H9 (cell line): Measurements from ENCODE around the gene SOCS4. TPM values are rescaled to one million over a fixed set of nuclear protein-coding genes. Genes with fewer than 3 reads are reported as not detected.

ENCODE experiments used
- DNase-seq: peaks from one replicate; pipeline ENCODE4 v3.0.0-alpha.2; 2017
- H2AFZ ChIP-seq: one replicate; pipeline ENCODE4 v1.6.1; 2013; ENCODE audit warnings: mild to moderate bottlenecking, low read length, control low read depth, moderate library complexity
- H2AK5ac ChIP-seq: 2 replicates; pipeline ENCODE4 v1.6.1; 2013; ENCODE audit warnings: low read length, control low read depth, mixed read lengths; ENCODE audit not compliant: insufficient read length
- H2BK120ac ChIP-seq: one replicate; pipeline ENCODE4 v1.6.1; 2013; ENCODE audit warnings: low read depth, mild to moderate bottlenecking, low read length, control low read depth, inconsistent platforms; ENCODE audit not compliant: poor library complexity, severe bottlenecking
- H2BK12ac ChIP-seq: 2 replicates; pipeline ENCODE4 v1.6.1; 2013; ENCODE audit warnings: low read length, control low read depth, mixed read lengths, low read depth; ENCODE audit not compliant: insufficient read length
- H2BK15ac ChIP-seq: 2 replicates; pipeline ENCODE4 v1.6.1; 2013; ENCODE audit warnings: low read depth, low read length, control low read depth
- H2BK20ac ChIP-seq: one replicate; pipeline ENCODE4 v1.6.1; 2013; ENCODE audit warnings: low read depth, mild to moderate bottlenecking, low read length, control low read depth, inconsistent platforms; ENCODE audit not compliant: poor library complexity, severe bottlenecking
- H2BK5ac ChIP-seq: 2 replicates; pipeline ENCODE4 v1.6.1; 2013; ENCODE audit warnings: low read length, control low read depth, mixed read lengths; ENCODE audit not compliant: insufficient read length
- H3K14ac ChIP-seq: 2 replicates; pipeline ENCODE4 v1.6.1; 2013; ENCODE audit warnings: low read length, control low read depth; ENCODE audit not compliant: insufficient read depth
- H3K18ac ChIP-seq: 2 replicates; pipeline ENCODE4 v1.6.1; 2013; ENCODE audit warnings: low read depth, mild to moderate bottlenecking, mixed read lengths, low read length, control low read depth; ENCODE audit not compliant: insufficient read length
- H3K23ac ChIP-seq: 2 replicates; pipeline ENCODE4 v1.6.1; 2013; ENCODE audit warnings: low read length, control low read depth, mixed read lengths, low read depth; ENCODE audit not compliant: insufficient read length
- H3K23me2 ChIP-seq: 2 replicates; pipeline ENCODE4 v1.6.1; 2013; ENCODE audit warnings: low read depth, mild to moderate bottlenecking, mixed read lengths, low read length, control low read depth; ENCODE audit not compliant: insufficient read length, poor library complexity, severe bottlenecking
- H3K27ac ChIP-seq: 2 replicates; pipeline ENCODE4 v1.5.1; 2013; ENCODE audit warnings: low read length, control low read depth, mixed read lengths, low read depth; ENCODE audit not compliant: insufficient read length
- H3K27me3 ChIP-seq: 2 replicates; pipeline ENCODE4 v1.6.1; 2013; ENCODE audit warnings: low read length, control low read depth, inconsistent platforms; ENCODE audit not compliant: insufficient read depth
- H3K4ac ChIP-seq: 2 replicates; pipeline ENCODE4 v1.6.1; 2013; ENCODE audit warnings: low read depth, mild to moderate bottlenecking, control low read depth, inconsistent platforms, low read length, moderate library complexity
- H3K4me1 ChIP-seq: 2 replicates; pipeline ENCODE4 v1.6.1; 2013; ENCODE audit warnings: low read length, control low read depth, inconsistent platforms; ENCODE audit not compliant: insufficient read depth
- H3K4me2 ChIP-seq: 2 replicates; pipeline ENCODE4 v1.6.1; 2013; ENCODE audit warnings: low read length, control low read depth, mixed read lengths; ENCODE audit not compliant: insufficient read length, insufficient read depth
- H3K56ac ChIP-seq: 2 replicates; pipeline ENCODE4 v1.6.1; 2013; ENCODE audit warnings: low read depth, mild to moderate bottlenecking, mixed read lengths, low read length, control low read depth; ENCODE audit not compliant: insufficient read length
- H3K79me1 ChIP-seq: 2 replicates; pipeline ENCODE4 v1.6.1; 2013; ENCODE audit warnings: low read depth, mild to moderate bottlenecking, moderate library complexity, low read length, control low read depth, inconsistent platforms; ENCODE audit not compliant: insufficient read depth, poor library complexity, severe bottlenecking
- H3K79me2 ChIP-seq: 2 replicates; pipeline ENCODE4 v1.6.1; 2013; ENCODE audit warnings: low read length, control low read depth, inconsistent platforms; ENCODE audit not compliant: insufficient read depth
- H3K9ac ChIP-seq: 2 replicates; pipeline ENCODE4 v1.6.1; 2013; ENCODE audit warnings: low read length, control low read depth, mixed read lengths; ENCODE audit not compliant: insufficient read length; ENCODE audit errors: extremely low read depth
- H3K9me3 ChIP-seq: one replicate; pipeline ENCODE4 v1.6.1; 2013; ENCODE audit warnings: low read depth, low read length, inconsistent platforms; ENCODE audit not compliant: control insufficient read depth
- H3T11ph ChIP-seq: one replicate; pipeline ENCODE4 v1.6.1; 2013; ENCODE audit warnings: mild to moderate bottlenecking, low read length, control low read depth, inconsistent platforms
- H4K20me1 ChIP-seq: one replicate; pipeline ENCODE4 v1.6.1; 2013; ENCODE audit not compliant: control insufficient read depth, insufficient read length, insufficient read depth
- H4K5ac ChIP-seq: 2 replicates; pipeline ENCODE4 v1.6.1; 2013; ENCODE audit warnings: low read depth, mild to moderate bottlenecking, mixed read lengths, low read length, control low read depth; ENCODE audit not compliant: insufficient read length
- H4K8ac ChIP-seq: replicated peaks from 2 replicates; pipeline ENCODE4 v1.6.1; 2013; ENCODE audit warnings: low read length, control low read depth, mixed read lengths, low read depth; ENCODE audit not compliant: insufficient read length
- H4K91ac ChIP-seq: 2 replicates; pipeline ENCODE4 v1.6.1; 2013; ENCODE audit warnings: low read depth, mild to moderate bottlenecking, moderate library complexity, mixed read lengths, low read length, control low read depth; ENCODE audit not compliant: insufficient read length
- H3K27ac Mint-ChIP-seq, 3 experiments: 2 replicates in 2 of 3; 3 replicates in 1 of 3; pipeline ENCODE4 v1.8.0; 2020 to 2021; ENCODE audit warnings: mixed read lengths in 3 of 3, mild to moderate bottlenecking in 1 of 3, moderate library complexity in 1 of 3
- H3K27me3 Mint-ChIP-seq: 2 replicates; pipeline ENCODE4 v1.8.0; 2021; ENCODE audit warnings: low read depth, mild to moderate bottlenecking, moderate library complexity, mixed read lengths
- H3K36me3 Mint-ChIP-seq, 3 experiments: 2 replicates in 2 of 3; 3 replicates in 1 of 3; pipeline ENCODE4 v1.8.0; 2020 to 2021; ENCODE audit warnings: low read depth in 3 of 3, mixed read lengths in 3 of 3; ENCODE audit not compliant: insufficient read depth in 1 of 3
- H3K4me1 Mint-ChIP-seq, 2 experiments: 2 replicates each; pipeline ENCODE4 v1.8.0; 2020; ENCODE audit warnings: mixed read lengths in 2 of 2
- H3K4me3 Mint-ChIP-seq, 2 experiments: 2 replicates in 1 of 2; 3 replicates in 1 of 2; pipeline ENCODE4 v1.8.0; 2020 to 2021; ENCODE audit warnings: mild to moderate bottlenecking in 2 of 2, mixed read lengths in 2 of 2, moderate library complexity in 1 of 2
- H3K9me3 Mint-ChIP-seq, 2 experiments: 2 replicates in 1 of 2; 3 replicates in 1 of 2; pipeline ENCODE4 v1.8.0; 2020; ENCODE audit warnings: mild to moderate bottlenecking in 2 of 2, mixed read lengths in 2 of 2, moderate library complexity in 1 of 2
- WGBS: extraction: QIAGEN DNeasy Blood & Tissue Kit; methylation state at CpG from one replicate; pipeline ENCODE4 v1.1.7; 2013; ENCODE audit warnings: missing lambda C conversion rate, low lambda C conversion rate, mixed read lengths; ENCODE audit not compliant: insufficient read length; ENCODE audit errors: extremely low coverage; 5-methylcytosine and 5-hydroxymethylcytosine counted together
- total RNA-seq: library from RNA; stranded (reverse); gene quantifications from 2 replicates; pipeline ENCODE4 v1.2.1, GENCODE V29; 2021
- TF ChIP-seq, protein P1 (sequence below): fragments of 200-600 bp; sonication (generic); conservative IDR thresholded peaks from 3 replicates; pipeline ENCODE4 v1.8.0; 2021; ENCODE audit warnings: antibody characterized with exemption, mild to moderate bottlenecking

The SOCS4 gene
- total RNA-seq, 1 experiment from 2014 or later, result 38.5 TPM

- H3K27me3 ChIP-seq, result no peaks in the 10 kb centered on the region
- Mint-ChIP-seq H3K36me3 (peaks cover 48 to 79% (median 78%) of the 10 kb centered on the region in 3 experiments; a peak in 6 of 7 replicates), H3K9me3 (no peaks in the 10 kb centered on the region), H3K27ac (no peak overlapping the region; a peak in 1 of 7 replicates), H3K4me1 (no peaks in the 10 kb centered on the region), H3K4me3 (no peak overlapping the region), H3K27me3 (no peaks in the 10 kb centered on the region; the same call in 1 of the 2 replicates)
- no peak overlapping the region for H3K9ac ChIP-seq
- no peak overlapping the region for H3K27ac ChIP-seq
- TF ChIP-seq, protein P1, sequence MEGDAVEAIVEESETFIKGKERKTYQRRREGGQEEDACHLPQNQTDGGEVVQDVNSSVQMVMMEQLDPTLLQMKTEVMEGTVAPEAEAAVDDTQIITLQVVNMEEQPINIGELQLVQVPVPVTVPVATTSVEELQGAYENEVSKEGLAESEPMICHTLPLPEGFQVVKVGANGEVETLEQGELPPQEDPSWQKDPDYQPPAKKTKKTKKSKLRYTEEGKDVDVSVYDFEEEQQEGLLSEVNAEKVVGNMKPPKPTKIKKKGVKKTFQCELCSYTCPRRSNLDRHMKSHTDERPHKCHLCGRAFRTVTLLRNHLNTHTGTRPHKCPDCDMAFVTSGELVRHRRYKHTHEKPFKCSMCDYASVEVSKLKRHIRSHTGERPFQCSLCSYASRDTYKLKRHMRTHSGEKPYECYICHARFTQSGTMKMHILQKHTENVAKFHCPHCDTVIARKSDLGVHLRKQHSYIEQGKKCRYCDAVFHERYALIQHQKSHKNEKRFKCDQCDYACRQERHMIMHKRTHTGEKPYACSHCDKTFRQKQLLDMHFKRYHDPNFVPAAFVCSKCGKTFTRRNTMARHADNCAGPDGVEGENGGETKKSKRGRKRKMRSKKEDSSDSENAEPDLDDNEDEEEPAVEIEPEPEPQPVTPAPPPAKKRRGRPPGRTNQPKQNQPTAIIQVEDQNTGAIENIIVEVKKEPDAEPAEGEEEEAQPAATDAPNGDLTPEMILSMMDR, result no peak
- no peaks in the 10 kb centered on the region for H3K23me2 ChIP-seq
- WGBS, result no CpG with 5 or more reads among the region's 4 CpGs
- H4K91ac ChIP-seq, result no peak overlapping the region
- no peaks in the 10 kb centered on the region for H3K79me1 ChIP-seq
- no peak overlapping the region for H2BK20ac ChIP-seq
- H3K56ac ChIP-seq, result no peak overlapping the region
- no peak overlapping the region for H3K14ac ChIP-seq
- H3K18ac ChIP-seq, result no peak overlapping the region
- no peak overlapping the region for H2BK120ac ChIP-seq
- no peak overlapping the region for H3K4ac ChIP-seq
- H2AK5ac ChIP-seq, result no peak overlapping the region
- H3K23ac ChIP-seq, result no peak overlapping the region
- H3T11ph ChIP-seq, result no peak overlapping the region
- H3K9me3 ChIP-seq, result no peaks in the 10 kb centered on the region
- no peak overlapping the region for H3K4me2 ChIP-seq
- no peak overlapping the region for H2BK12ac ChIP-seq
- H4K5ac ChIP-seq, result no peak overlapping the region
- H4K20me1 ChIP-seq, result no peaks in the 10 kb centered on the region
- H3K79me2 ChIP-seq, result 0 out of 2 replicates have a peak, but pooled peaks cover 1% of the 10 kb centered on the region
- H4K8ac ChIP-seq, result no peak overlapping the region
- no peaks in the 10 kb centered on the region for H3K4me1 ChIP-seq
- no peak overlapping the region for H2AFZ ChIP-seq
- no peak overlapping the region for H2BK15ac ChIP-seq
- no peak overlapping the region for H2BK5ac ChIP-seq
- DNase-seq, result no peak
Observed at GRCh38 chr14:54985156-54985555, 41.9 kb upstream of the SOCS4 start.
